ENCODE data around the gene CDH24. TPM values are rescaled to one million over a fixed set of nuclear protein-coding genes. Genes with fewer than 3 reads are reported as not detected.

CDH24 gene
- total and polyA plus RNA-seq, 8 donors, result 1.2 to 14.3 (median 3.7) TPM; not detected in 1

GRCh38 chr14:23089498-23090253 lies 32.4 kb upstream of the CDH24 start:
- TF ChIP-seq, protein P1, sequence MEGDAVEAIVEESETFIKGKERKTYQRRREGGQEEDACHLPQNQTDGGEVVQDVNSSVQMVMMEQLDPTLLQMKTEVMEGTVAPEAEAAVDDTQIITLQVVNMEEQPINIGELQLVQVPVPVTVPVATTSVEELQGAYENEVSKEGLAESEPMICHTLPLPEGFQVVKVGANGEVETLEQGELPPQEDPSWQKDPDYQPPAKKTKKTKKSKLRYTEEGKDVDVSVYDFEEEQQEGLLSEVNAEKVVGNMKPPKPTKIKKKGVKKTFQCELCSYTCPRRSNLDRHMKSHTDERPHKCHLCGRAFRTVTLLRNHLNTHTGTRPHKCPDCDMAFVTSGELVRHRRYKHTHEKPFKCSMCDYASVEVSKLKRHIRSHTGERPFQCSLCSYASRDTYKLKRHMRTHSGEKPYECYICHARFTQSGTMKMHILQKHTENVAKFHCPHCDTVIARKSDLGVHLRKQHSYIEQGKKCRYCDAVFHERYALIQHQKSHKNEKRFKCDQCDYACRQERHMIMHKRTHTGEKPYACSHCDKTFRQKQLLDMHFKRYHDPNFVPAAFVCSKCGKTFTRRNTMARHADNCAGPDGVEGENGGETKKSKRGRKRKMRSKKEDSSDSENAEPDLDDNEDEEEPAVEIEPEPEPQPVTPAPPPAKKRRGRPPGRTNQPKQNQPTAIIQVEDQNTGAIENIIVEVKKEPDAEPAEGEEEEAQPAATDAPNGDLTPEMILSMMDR (IDR thresholded peaks at IDR 0.05), result no peak
- TF ChIP-seq POLR2A (IDR thresholded peaks at IDR 0.05), result no peak
- no peak for TF ChIP-seq POLR2AphosphoS5 (IDR thresholded peaks at IDR 0.05)
- no peak for TF ChIP-seq EP300 (IDR thresholded peaks at IDR 0.05)
- DNase-seq, result no peak
- H3K4me3 ChIP-seq, result no peak overlapping the region
- H3K9me3 ChIP-seq, result no peaks in the 10 kb centered on the region
- H3K27ac ChIP-seq, result no peak overlapping the region
- whole genome bisulfite sequencing, 5 donors, result 89 to 92% (median 91%) methylated on average over 12 of the region's 12 CpGs
- intact Hi-C loops (cut with DNase I; ENCODE audit: low total_unique reads), result no loop called here
- no peaks in the 10 kb centered on the region for H3K27me3 ChIP-seq
- H3K4me1 ChIP-seq, result peaks cover 20 to 65% (median 48%) of the 10 kb centered on the region in 4 donors
- peaks cover 54 to 86% (median 85%) of the 10 kb centered on the region in 4 donors for H3K36me3 ChIP-seq

DNA sequence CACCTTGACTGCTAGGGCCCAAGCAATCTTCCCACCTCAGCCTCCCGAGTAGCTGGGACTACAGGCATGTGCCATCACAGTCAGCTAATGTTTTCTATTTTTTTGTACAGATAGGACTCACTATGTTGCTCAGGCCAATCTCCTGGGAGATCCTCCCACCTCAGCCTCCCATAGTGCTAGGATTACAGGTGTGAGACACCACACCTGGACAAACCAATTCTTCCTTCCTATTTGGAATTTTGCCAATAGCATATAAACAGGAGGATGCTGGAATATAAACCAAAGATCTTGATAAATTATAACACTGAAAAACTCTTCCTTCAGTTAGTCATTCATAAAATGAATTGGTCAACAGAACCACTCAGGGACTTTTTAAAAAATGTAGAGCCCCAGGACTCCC lies 29.2 kb upstream of the CDH24 start:
- peaks cover 77 to 100% (median 100%) of the 10 kb centered on the region in 4 donors for H3K36me3 ChIP-seq

DNA sequence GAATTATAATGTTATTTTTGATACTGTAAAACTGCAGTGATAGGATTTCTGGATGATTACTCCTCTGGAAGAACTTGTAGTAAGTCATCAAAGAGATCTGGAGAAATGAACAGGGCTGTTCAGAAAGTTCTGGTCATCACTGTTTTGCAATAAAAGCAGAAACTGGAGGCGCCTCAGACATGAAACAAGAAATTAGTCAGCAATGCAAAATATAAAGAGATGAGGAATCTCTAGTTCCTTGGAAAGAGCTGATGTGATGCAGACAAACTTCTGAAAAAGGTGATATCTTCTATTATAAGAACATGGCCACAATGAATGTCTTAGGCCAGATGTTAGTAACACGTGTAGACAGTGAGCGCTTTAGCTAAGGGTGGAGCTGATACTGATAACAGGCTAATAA lies 28.1 kb upstream of the CDH24 start:
- Histone ChIP-seq H3K36me3 (peaks cover 79 to 100% (median 100%) of the 10 kb centered on the region in 4 donors), H3K4me1 (peaks cover 12 to 31% (median 23%) of the 10 kb centered on the region in 4 donors), H3K9me3 (no peaks in the 10 kb centered on the region), H3K4me3 (no peak overlapping the region), H3K27ac (peak overlapping the region in 2 of 5 donors; percentile 4 to 13), H3K27me3 (no peaks in the 10 kb centered on the region)
- WGBS, 5 donors, result 44 to 61% (median 51%) methylated on average over 3 of the region's 3 CpGs
- TF ChIP-seq EP300 (IDR thresholded peaks at IDR 0.05), result no peak
- no peak for TF ChIP-seq POLR2AphosphoS5 (IDR thresholded peaks at IDR 0.05)
- no peak for TF ChIP-seq POLR2A (IDR thresholded peaks at IDR 0.05)
- TF ChIP-seq, protein P1 (IDR thresholded peaks at IDR 0.05), result no peak
- no peak for DNase-seq
- intact Hi-C loops (cut with DNase I; ENCODE audit: low total_unique reads), result no loop called here

More for the DNA sequence above, 29.2 kb upstream of the CDH24 start:
- Histone ChIP-seq H3K27me3 (no peaks in the 10 kb centered on the region), H3K4me1 (peaks cover 12 to 39% (median 24%) of the 10 kb centered on the region in 4 donors), H3K4me3 (no peak overlapping the region), H3K27ac (peak overlapping the region in 3 of 5 donors; percentile 13 to 46 (median 23)), H3K9me3 (no peaks in the 10 kb centered on the region)
- DNase-seq, result no peak
- intact Hi-C loops (cut with DNase I; ENCODE audit: low total_unique reads), result no loop called here
- WGBS, 5 donors, result 71 to 89% (median 79%) methylated on average over 1 of the region's 1 CpG
- TF ChIP-seq EP300 (IDR thresholded peaks at IDR 0.05), result no peak
- TF ChIP-seq, protein P1 (IDR thresholded peaks at IDR 0.05), result no peak
- TF ChIP-seq POLR2AphosphoS5 (IDR thresholded peaks at IDR 0.05), result no peak
- no peak for TF ChIP-seq POLR2A (IDR thresholded peaks at IDR 0.05)

GRCh38 chr14:23080474-23080873 lies 23.2 kb upstream of the CDH24 start:
- no peak for DNase-seq
- intact Hi-C loops (cut with DNase I; ENCODE audit: low total_unique reads), result no loop called here
- Histone ChIP-seq H3K9me3 (no peaks in the 10 kb centered on the region), H3K36me3 (peaks cover 87 to 100% (median 100%) of the 10 kb centered on the region in 4 donors), H3K4me1 (peaks cover 1 to 55% (median 21%) of the 10 kb centered on the region in 4 donors), H3K27ac (peak overlapping the region in 2 of 5 donors; percentile 16 to 74), H3K27me3 (no peaks in the 10 kb centered on the region), H3K4me3 (no peak overlapping the region)
- TF ChIP-seq, protein P1 (IDR thresholded peaks at IDR 0.05), result no peak
- TF ChIP-seq POLR2A (IDR thresholded peaks at IDR 0.05) (no peak), POLR2AphosphoS5 (IDR thresholded peaks at IDR 0.05) (no peak), EP300 (IDR thresholded peaks at IDR 0.05) (no peak)
- 68 to 86% (median 73%) methylated on average over 1 of the region's 1 CpG for WGBS, 5 donors

All from stomach (tissue), 9 donors.